ENCODE results near the gene ADAMTSL4. TPM values are rescaled to one million over a fixed set of nuclear protein-coding genes. Genes with fewer than 3 reads are reported as not detected.

The ADAMTSL4 gene
- total RNA-seq, 1 donor from 2014 or later, result 6.7 TPM

DNA sequence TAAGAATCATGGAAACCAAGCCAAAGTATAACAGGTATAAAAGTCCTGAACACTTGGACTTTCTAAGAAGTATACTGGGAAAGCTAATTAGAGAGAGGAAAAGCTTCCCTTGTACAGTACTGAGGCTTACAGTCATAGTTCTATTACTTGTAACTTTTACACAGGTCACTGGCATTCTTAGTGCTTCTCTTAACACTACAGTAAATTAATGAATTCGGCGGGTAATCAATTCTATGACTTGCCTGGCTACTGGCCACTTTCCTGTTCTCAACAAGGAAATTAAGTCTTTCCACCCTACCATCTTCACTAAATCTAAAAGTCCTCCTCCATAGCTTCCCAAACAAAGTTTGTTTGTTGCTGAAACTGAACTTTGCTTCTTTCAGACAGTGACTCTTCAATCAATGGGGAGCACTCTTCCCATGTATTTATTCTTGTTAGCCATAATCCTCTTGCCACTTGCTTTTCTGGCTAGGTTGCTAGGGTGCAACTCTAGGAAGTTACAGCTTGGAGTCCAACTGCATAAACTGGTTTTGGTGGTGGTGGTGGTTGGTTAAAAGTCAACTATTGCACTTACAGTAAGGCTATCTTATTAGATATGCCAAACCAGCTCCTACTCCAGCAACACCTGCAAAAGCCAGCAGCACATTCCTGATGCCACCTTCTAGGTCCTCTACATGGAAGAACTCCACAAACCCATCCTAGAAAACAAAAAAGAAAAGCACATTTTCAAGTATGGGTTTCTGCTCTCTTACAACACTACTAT, 27.8 kb downstream of the ADAMTSL4 start:
- Histone ChIP-seq H3K27me3 (ENCODE audit: insufficient read depth, low read length) (no peaks in the 10 kb centered on the region), H2AFZ (ENCODE audit: low read depth, low read length) (no peak overlapping the region), H3K27ac (ENCODE audit: low read depth, low read length) (peak overlapping the region; percentile 98), H3K4me1 (ENCODE audit: insufficient read depth, low read length) (peaks cover 33% of the 10 kb centered on the region), H3K36me3 (ENCODE audit: insufficient read depth, low read length) (peaks cover 56% of the 10 kb centered on the region), H3K9me3 (ENCODE audit: insufficient read depth, low read depth, low read length) (no peaks in the 10 kb centered on the region), H3K9ac (ENCODE audit: low read length) (peak overlapping the region; percentile 98), H3K4me2 (ENCODE audit: low read length) (peak overlapping the region; percentile 96), H3K79me2 (ENCODE audit: insufficient read depth, low read length) (peaks cover 83% of the 10 kb centered on the region), H3K4me3 (ENCODE audit: insufficient read depth, low read depth, low read length) (peak overlapping the region; percentile 98), H4K20me1 (ENCODE audit: insufficient read depth, low read length) (peaks cover 68% of the 10 kb centered on the region)
- Mint-ChIP-seq H3K9me3 (ENCODE audit: unreplicated experiment) (no peaks in the 10 kb centered on the region), H3K36me3 (ENCODE audit: low read depth, unreplicated experiment) (peaks cover 51% of the 10 kb centered on the region), H3K4me1 (ENCODE audit: low read depth, unreplicated experiment) (peaks cover 15% of the 10 kb centered on the region), H3K4me3 (ENCODE audit: unreplicated experiment) (peak overlapping the region; percentile 100), H3K27me3 (ENCODE audit: low read depth, unreplicated experiment) (no peaks in the 10 kb centered on the region), H3K27ac (ENCODE audit: unreplicated experiment) (peak overlapping the region; percentile 99)
- no peak for FAIRE-seq
- no peak for TF ChIP-seq EZH2 (IDR thresholded peaks at IDR 0.05; ENCODE audit: insufficient read depth, low read length)
- TF ChIP-seq, protein P1, sequence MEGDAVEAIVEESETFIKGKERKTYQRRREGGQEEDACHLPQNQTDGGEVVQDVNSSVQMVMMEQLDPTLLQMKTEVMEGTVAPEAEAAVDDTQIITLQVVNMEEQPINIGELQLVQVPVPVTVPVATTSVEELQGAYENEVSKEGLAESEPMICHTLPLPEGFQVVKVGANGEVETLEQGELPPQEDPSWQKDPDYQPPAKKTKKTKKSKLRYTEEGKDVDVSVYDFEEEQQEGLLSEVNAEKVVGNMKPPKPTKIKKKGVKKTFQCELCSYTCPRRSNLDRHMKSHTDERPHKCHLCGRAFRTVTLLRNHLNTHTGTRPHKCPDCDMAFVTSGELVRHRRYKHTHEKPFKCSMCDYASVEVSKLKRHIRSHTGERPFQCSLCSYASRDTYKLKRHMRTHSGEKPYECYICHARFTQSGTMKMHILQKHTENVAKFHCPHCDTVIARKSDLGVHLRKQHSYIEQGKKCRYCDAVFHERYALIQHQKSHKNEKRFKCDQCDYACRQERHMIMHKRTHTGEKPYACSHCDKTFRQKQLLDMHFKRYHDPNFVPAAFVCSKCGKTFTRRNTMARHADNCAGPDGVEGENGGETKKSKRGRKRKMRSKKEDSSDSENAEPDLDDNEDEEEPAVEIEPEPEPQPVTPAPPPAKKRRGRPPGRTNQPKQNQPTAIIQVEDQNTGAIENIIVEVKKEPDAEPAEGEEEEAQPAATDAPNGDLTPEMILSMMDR (IDR thresholded peaks at IDR 0.05; ENCODE audit: insufficient read depth, low read depth, low read length), result no peak
- no peak for DNase-seq (ENCODE audit: low read depth)

- no peak for FAIRE-seq
- Histone ChIP-seq H4K20me1 (ENCODE audit: insufficient read depth, low read length) (peaks cover 62% of the 10 kb centered on the region), H3K79me2 (ENCODE audit: insufficient read depth, low read length) (peaks cover 77% of the 10 kb centered on the region), H3K27me3 (ENCODE audit: insufficient read depth, low read length) (no peaks in the 10 kb centered on the region), H3K4me3 (ENCODE audit: insufficient read depth, low read depth, low read length) (peak overlapping the region; percentile 98), H3K27ac (ENCODE audit: low read depth, low read length) (peak overlapping the region; percentile 98), H3K9me3 (ENCODE audit: insufficient read depth, low read depth, low read length) (no peaks in the 10 kb centered on the region), H3K4me2 (ENCODE audit: low read length) (peak overlapping the region; percentile 96), H3K4me1 (ENCODE audit: insufficient read depth, low read length) (peaks cover 33% of the 10 kb centered on the region), H3K36me3 (ENCODE audit: insufficient read depth, low read length) (peaks cover 53% of the 10 kb centered on the region), H2AFZ (ENCODE audit: low read depth, low read length) (no peak overlapping the region), H3K9ac (ENCODE audit: low read length) (peak overlapping the region; percentile 98)
- H3K36me3 Mint-ChIP-seq (ENCODE audit: low read depth, unreplicated experiment), result peaks cover 47% of the 10 kb centered on the region
- peak overlapping the region; percentile 100 for H3K4me3 Mint-ChIP-seq (ENCODE audit: unreplicated experiment)
- TF ChIP-seq EZH2 (IDR thresholded peaks at IDR 0.05; ENCODE audit: insufficient read depth, low read length), result no peak
- TF ChIP-seq, protein P1 (IDR thresholded peaks at IDR 0.05; ENCODE audit: insufficient read depth, low read depth, low read length), result no peak
- no peaks in the 10 kb centered on the region for H3K9me3 Mint-ChIP-seq (ENCODE audit: unreplicated experiment)
- DNase-seq (ENCODE audit: low read depth), result no peak
- H3K4me1 Mint-ChIP-seq (ENCODE audit: low read depth, unreplicated experiment), result peaks cover 12% of the 10 kb centered on the region
- peak overlapping the region; percentile 99 for H3K27ac Mint-ChIP-seq (ENCODE audit: unreplicated experiment)
- H3K27me3 Mint-ChIP-seq (ENCODE audit: low read depth, unreplicated experiment), result no peaks in the 10 kb centered on the region
Observed at GRCh38 chr1:150577557-150578271, 28.5 kb downstream of the ADAMTSL4 start.

Data from astrocyte (in vitro differentiated cells and primary cell).